AG04450 (cell line): Measurements from ENCODE around the gene PROCR. TPM values are rescaled to one million over a fixed set of nuclear protein-coding genes. Genes with fewer than 3 reads are reported as not detected.
A peak's percentile ranks its signal among the peaks of the same experiment; 100 is the strongest.
"Not testable (repeated sequence)": the region's sequence is repeated elsewhere in the genome, so short reads cannot be mapped to it uniquely, and the experiment has no call there.

Experiments used
- CTCF ChIA-PET: fragments of 300-600, 350-600 bp; formaldehyde crosslinking; extraction: SDS; loops from one replicate; lab custom pipeline; 2022; ENCODE audit warnings: antibody characterized with exemption, inconsistent platforms; lab: Charles Lee
- POLR2A ChIA-PET: fragments of 350-600 bp; formaldehyde crosslinking; extraction: SDS; loops from one replicate; lab custom pipeline; 2021; ENCODE audit warnings: antibody characterized with exemption, inconsistent platforms; lab: Yijun Ruan, JAX
- DNase-seq: peaks from one replicate; pipeline ENCODE4 v3.0.0-alpha.2; 2011; ENCODE audit warnings: low read depth, low spot score
- H3K27ac ChIP-seq: one replicate; pipeline ENCODE4 v1.5.1; 2012; ENCODE audit warnings: low read depth, low read length, control low read depth
- H3K27me3 ChIP-seq: one replicate; pipeline ENCODE4 v1.6.0; 2012; ENCODE audit warnings: low read length; ENCODE audit not compliant: control insufficient read depth, insufficient read depth
- H3K4me3 ChIP-seq: 2 replicates; pipeline ENCODE4 v1.5.1; 2011; ENCODE audit warnings: mild to moderate bottlenecking, low read depth, low read length, control low read depth
- H3K9me3 ChIP-seq: 2 replicates; pipeline ENCODE4 v1.5.1; 2012; ENCODE audit warnings: low read length; ENCODE audit not compliant: control insufficient read depth, insufficient read depth
- polyA plus RNA-seq: library from polyadenylated mRNA; depleted of rRNA; stranded (reverse); fragments of >200 nt; gene quantifications from 2 replicates; pipeline ENCODE4 v1.2.3, GENCODE V29; 2011
- TF ChIP-seq, protein P1 (sequence below): IDR thresholded peaks from 2 replicates; pipeline ENCODE4 v1.5.1; 2011; ENCODE audit warnings: low read depth, low read length, control low read depth, inconsistent platforms

PROCR gene
- polyA plus RNA-seq, 1 experiment = 73.8 TPM

DNA sequence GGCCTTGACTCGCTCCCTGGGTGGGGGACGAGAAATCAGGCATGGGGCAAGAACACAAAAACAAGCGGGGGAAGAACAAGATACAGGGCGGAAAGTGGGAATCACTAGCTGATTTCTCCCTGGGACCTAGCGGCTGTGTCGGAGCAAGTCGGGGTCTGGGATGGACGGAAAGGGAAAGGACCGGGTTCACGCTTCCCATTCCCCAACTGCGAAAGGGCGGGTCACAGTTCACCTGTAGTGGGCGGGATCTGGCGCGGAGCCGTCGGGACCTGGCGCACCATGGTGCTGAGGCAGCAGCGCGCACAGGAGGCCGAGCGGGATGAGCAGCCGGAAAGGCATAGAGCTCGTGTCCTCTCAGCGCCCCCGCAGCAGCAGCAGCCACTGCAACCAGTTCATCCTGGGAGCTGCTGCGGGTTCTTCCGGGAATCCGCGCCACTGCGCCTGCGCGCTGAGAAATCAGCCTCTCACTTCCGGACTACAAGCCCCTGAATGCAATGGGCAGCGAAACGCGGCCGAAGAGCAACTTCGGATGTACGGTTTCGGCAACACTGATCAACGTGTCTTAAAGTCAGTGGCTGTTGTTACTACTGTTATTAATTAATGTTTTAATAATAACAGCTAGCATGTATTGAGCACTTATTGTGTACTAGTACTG lies 24.8 kb upstream of the PROCR start, which contains the start of gene EDEM2:
TSS of gene EDEM2 (minus strand) at position 417 of the 655 bp plus-strand sequence. CDS start at position 339, 78 bp downstream.
- peak within 1 kb of the TSS; percentile 98 for H3K4me3 ChIP-seq
- TF ChIP-seq, protein P1, sequence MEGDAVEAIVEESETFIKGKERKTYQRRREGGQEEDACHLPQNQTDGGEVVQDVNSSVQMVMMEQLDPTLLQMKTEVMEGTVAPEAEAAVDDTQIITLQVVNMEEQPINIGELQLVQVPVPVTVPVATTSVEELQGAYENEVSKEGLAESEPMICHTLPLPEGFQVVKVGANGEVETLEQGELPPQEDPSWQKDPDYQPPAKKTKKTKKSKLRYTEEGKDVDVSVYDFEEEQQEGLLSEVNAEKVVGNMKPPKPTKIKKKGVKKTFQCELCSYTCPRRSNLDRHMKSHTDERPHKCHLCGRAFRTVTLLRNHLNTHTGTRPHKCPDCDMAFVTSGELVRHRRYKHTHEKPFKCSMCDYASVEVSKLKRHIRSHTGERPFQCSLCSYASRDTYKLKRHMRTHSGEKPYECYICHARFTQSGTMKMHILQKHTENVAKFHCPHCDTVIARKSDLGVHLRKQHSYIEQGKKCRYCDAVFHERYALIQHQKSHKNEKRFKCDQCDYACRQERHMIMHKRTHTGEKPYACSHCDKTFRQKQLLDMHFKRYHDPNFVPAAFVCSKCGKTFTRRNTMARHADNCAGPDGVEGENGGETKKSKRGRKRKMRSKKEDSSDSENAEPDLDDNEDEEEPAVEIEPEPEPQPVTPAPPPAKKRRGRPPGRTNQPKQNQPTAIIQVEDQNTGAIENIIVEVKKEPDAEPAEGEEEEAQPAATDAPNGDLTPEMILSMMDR = no peak
- H3K27ac ChIP-seq = peak within 1 kb of the TSS; percentile 68
- H3K9me3 ChIP-seq = no peaks in the 10 kb centered on the region
- ChIA-PET POLR2A (interaction anchor here (0.5 to 1.4 kb wide), 13 partner anchors 14 to 307 kb away, joined by 3 to 6 read pairs (median 4); partner anchors contain the start of genes EIF6 and TRPC4AP), CTCF (interaction anchor here (0.6 to 2.7 kb wide), 14 partner anchors 18 to 300 kb away, joined by 3 to 21 read pairs (median 4); partner anchors contain the start of gene GDF5)
- DNase-seq = peak; percentile 93
- H3K27me3 ChIP-seq = no peaks in the 10 kb centered on the region

DNA sequence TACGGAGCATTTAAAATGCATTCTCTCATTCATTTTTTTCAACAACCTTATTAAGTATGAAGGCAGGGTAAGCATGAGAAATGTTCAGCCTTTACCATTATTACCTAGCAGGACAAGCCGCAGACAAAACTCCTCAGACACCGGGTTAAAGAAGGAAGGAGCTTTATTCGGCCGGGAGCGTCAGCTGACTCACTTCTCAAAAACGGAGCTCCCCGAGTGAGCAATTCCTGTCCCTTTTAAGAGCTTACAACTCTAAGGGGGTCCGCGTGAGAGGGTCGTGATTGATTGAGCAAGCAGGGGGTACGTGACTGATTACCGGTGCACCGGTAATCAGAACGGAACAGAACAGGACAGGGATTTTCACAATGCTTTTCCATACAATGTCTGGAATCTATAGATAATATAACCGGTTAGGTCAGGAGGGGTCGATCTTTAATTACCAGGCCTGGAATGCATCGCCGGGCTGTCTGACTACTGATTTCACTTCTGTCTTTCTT lies 24.2 kb upstream of the PROCR start:
- ChIA-PET POLR2A (interaction anchor here (0.7 to 1.4 kb wide), 9 partner anchors 14 to 307 kb away, joined by 3 to 5 read pairs (median 4); partner anchors contain the start of genes EIF6 and TRPC4AP), CTCF (interaction anchor here (0.6 to 2.7 kb wide), 10 partner anchors 26 to 299 kb away, joined by 3 to 21 read pairs (median 4); no protein-coding TSS in a partner anchor)
- Histone ChIP-seq H3K4me3 (peak overlapping the region; percentile 98), H3K27ac (peak overlapping the region; percentile 68)
- H3K9me3 ChIP-seq, H3K27me3 ChIP-seq, DNase-seq: not testable (repeated sequence)

DNA sequence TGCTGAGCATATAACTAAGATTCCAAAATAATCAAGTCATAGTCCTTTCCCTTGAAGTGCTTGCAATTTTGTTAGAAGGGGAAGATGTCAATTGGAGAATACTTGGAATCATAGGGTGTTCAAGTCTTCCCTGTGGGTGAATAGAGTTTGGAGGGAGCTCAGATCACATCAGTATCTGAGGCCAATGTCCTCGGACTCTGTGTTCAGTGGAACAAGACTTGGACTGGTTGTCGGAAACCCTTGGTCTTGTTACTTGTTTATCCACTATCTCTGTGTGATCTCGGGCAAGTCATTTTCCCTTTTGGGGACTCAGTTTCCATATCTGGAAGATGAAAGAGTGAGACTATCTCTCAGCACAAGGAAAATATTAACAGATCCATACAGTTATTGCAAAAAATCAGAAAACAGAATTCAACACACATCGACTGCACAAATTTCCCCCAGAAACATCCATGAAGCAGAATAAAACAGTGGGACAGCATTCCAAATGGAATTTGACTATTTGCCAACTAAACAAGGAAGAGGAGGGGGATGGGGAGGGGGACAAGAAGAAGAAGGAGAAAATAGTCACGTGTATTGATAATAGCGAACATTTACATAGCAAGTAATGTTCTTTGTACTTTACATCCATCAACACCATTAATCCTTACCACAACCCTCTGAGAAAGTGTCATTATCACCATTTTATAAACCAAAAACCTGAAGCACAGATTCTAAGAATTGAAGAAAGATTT lies 20.9 kb upstream of the PROCR start:
- Histone ChIP-seq H3K4me3 (no peak overlapping the region), H3K9me3 (no peaks in the 10 kb centered on the region; the same call in 1 of the 2 replicates), H3K27ac (no peak overlapping the region), H3K27me3 (no peaks in the 10 kb centered on the region)
- POLR2A ChIA-PET = no interaction called here
- TF ChIP-seq, protein P1 = no peak
- CTCF ChIA-PET = no interaction called here
- no peak for DNase-seq

DNA sequence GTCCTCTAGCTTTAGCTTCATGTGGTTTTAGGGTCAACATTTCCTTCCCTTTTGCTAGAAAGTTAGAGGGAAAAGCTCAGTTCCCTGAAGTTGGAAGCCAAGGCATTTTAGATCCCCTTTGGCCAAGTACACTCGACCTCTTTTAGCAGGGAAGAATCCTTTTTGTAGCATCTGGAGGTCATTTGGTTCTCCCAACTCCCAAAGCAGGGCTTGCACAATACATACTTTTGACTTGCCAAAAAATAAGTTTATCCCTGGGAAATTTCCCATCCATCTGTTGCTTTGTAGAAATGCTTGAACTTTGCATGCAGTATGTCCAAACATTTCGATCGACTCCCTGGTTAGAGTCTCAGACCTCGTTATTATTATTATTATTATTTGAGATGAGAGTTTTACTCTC lies 20.1 kb upstream of the PROCR start:
- Histone ChIP-seq H3K27ac (no peak overlapping the region), H3K4me3 (no peak overlapping the region), H3K9me3 (no peaks in the 10 kb centered on the region; the same call in 1 of the 2 replicates), H3K27me3 (no peaks in the 10 kb centered on the region)
- POLR2A ChIA-PET = no interaction called here
- TF ChIP-seq, protein P1 = no peak
- DNase-seq = peak; percentile 36
- CTCF ChIA-PET = no interaction called here

DNA sequence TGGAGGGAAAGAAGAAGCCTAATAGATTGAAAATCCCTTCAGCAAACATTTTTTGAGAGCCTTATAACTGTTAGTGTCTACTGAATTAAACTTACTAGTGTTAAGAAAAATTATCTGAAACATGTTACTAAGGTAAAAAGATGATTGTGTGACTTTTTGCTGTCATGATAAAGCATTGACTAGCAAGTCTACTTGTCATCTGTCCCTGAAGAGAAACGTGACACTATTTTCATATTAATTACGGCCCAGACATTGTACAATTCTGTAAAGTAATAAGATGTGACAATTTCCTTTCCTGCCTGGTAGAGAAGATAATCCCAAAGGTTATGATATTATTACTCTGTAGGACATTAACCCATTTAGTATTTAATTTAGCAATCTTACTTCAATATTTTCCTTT lies 15.9 kb upstream of the PROCR start:
- H3K9me3 ChIP-seq = no peaks in the 10 kb centered on the region; the same call in 1 of the 2 replicates
- no peak overlapping the region for H3K4me3 ChIP-seq
- TF ChIP-seq, protein P1 = no peak
- POLR2A ChIA-PET = no interaction called here
- no peak for DNase-seq
- no peak overlapping the region for H3K27ac ChIP-seq
- no peaks in the 10 kb centered on the region for H3K27me3 ChIP-seq
- CTCF ChIA-PET = no interaction called here
